Glutamatergic neuron (in vitro differentiated cells): Measurements from ENCODE around the gene CLBA1. TPM values are rescaled to one million over a fixed set of nuclear protein-coding genes. Genes with fewer than 3 reads are reported as not detected.
A peak's percentile ranks its signal among the peaks of the same experiment; 100 is the strongest.

Experiments used
- DNase-seq: peaks from one replicate; pipeline ENCODE4 v3.0.0; 2022
- H3K27ac Mint-ChIP-seq: one replicate; pipeline ENCODE4 v1.8.0; 2020; ENCODE audit warnings: mild to moderate bottlenecking, mixed read lengths, inconsistent platforms; ENCODE audit not compliant: unreplicated experiment
- H3K27me3 Mint-ChIP-seq: one replicate; pipeline ENCODE4 v1.8.0; 2020; ENCODE audit warnings: mild to moderate bottlenecking, moderate library complexity, mixed read lengths, inconsistent platforms; ENCODE audit not compliant: unreplicated experiment
- H3K36me3 Mint-ChIP-seq: one replicate; pipeline ENCODE4 v1.8.0; 2020; ENCODE audit warnings: mild to moderate bottlenecking, mixed read lengths, inconsistent platforms; ENCODE audit not compliant: unreplicated experiment
- H3K4me1 Mint-ChIP-seq: one replicate; pipeline ENCODE4 v1.8.0; 2020; ENCODE audit warnings: mild to moderate bottlenecking, low read depth, mixed read lengths, inconsistent platforms; ENCODE audit not compliant: unreplicated experiment
- H3K4me3 Mint-ChIP-seq: one replicate; pipeline ENCODE4 v1.8.0; 2020; ENCODE audit warnings: mild to moderate bottlenecking, mixed read lengths, inconsistent platforms; ENCODE audit not compliant: unreplicated experiment
- H3K9me3 Mint-ChIP-seq: one replicate; pipeline ENCODE4 v1.8.0; 2020; ENCODE audit warnings: mild to moderate bottlenecking, moderate library complexity, mixed read lengths, inconsistent platforms; ENCODE audit not compliant: unreplicated experiment
- CTCF ChIP-seq: fragments of 200-600 bp; sonication (generic); IDR thresholded peaks from one replicate; pipeline ENCODE4 v1.5.0; 2021; ENCODE audit not compliant: partially characterized antibody, unreplicated experiment
- total RNA-seq: library from RNA; stranded (reverse); fragmentation: NEBNext Ultra II Directional; extraction: Animal tissue kit (Norgen Biotek cat#: 25700); gene quantifications from one replicate; pipeline ENCODE4 v1.2.1, GENCODE V29; 2021; ENCODE audit not compliant: unreplicated experiment

Gene CLBA1
- total RNA-seq, 1 donor from 2014 or later = 5.9 TPM

GRCh38 chr14:104975481-104976197 lies 9.9 kb upstream of the CLBA1 start:
- no peak for TF ChIP-seq CTCF
- DNase-seq = peak; percentile 58
- H3K36me3 Mint-ChIP-seq = no peaks in the 10 kb centered on the region
- H3K4me1 Mint-ChIP-seq = peaks cover 6% of the 10 kb centered on the region
- H3K27ac Mint-ChIP-seq = no peak overlapping the region
- no peak overlapping the region for H3K4me3 Mint-ChIP-seq
- peaks cover 14% of the 10 kb centered on the region for H3K9me3 Mint-ChIP-seq
- H3K27me3 Mint-ChIP-seq = peaks cover 9% of the 10 kb centered on the region

- no peaks in the 10 kb centered on the region for H3K36me3 Mint-ChIP-seq
- peak; percentile 98 for TF ChIP-seq CTCF
- peak; percentile 92 for DNase-seq
- no peak overlapping the region for H3K27ac Mint-ChIP-seq
- H3K4me1 Mint-ChIP-seq = peaks cover 6% of the 10 kb centered on the region
- peaks cover 14% of the 10 kb centered on the region for H3K9me3 Mint-ChIP-seq
- H3K4me3 Mint-ChIP-seq = peak overlapping the region; percentile 55
- peaks cover 9% of the 10 kb centered on the region for H3K27me3 Mint-ChIP-seq
Measured at GRCh38 chr14:104976198-104977007, 9.2 kb upstream of the CLBA1 start.

GRCh38 chr14:104977008-104977680 lies 8.4 kb upstream of the CLBA1 start:
- H3K36me3 Mint-ChIP-seq = no peaks in the 10 kb centered on the region
- DNase-seq = no peak
- H3K4me1 Mint-ChIP-seq = peaks cover 6% of the 10 kb centered on the region
- peaks cover 14% of the 10 kb centered on the region for H3K9me3 Mint-ChIP-seq
- H3K27ac Mint-ChIP-seq = no peak overlapping the region
- no peak for TF ChIP-seq CTCF
- H3K27me3 Mint-ChIP-seq = peaks cover 9% of the 10 kb centered on the region
- peak overlapping the region; percentile 97 for H3K4me3 Mint-ChIP-seq

GRCh38 chr14:104977681-104978653 lies 7.6 kb upstream of the CLBA1 start, which contains the start of gene AHNAK2:
TSS of gene AHNAK2 (minus strand) at chr14:104978374. CDS start at chr14:104978237, 137 bp downstream.
- Mint-ChIP-seq H3K27ac (no peak within 1 kb of the TSS), H3K9me3 (peaks cover 14% of the 10 kb centered on the region), H3K4me1 (peaks cover 6% of the 10 kb centered on the region), H3K4me3 (peak within 1 kb of the TSS; percentile 97), H3K36me3 (no peaks in the 10 kb centered on the region), H3K27me3 (peaks cover 11% of the 10 kb centered on the region)
- DNase-seq = peak; percentile 94
- no peak for TF ChIP-seq CTCF
